Liver (tissue), 3 donors: ENCODE results near the gene TTLL13.

ENCODE experiments used
- JUND ChIP-seq, 2 donors: IDR thresholded peaks; 2 replicates each; pipeline ENCODE4 v1.6.1; 2016; ENCODE audit warnings: antibody characterized with exemption in 2 of 2
- TAF1 ChIP-seq: conservative IDR thresholded peaks from 2 replicates; pipeline ENCODE4 v1.6.1; 2016; ENCODE audit warnings: antibody characterized with exemption, mild to moderate bottlenecking
- YY1 ChIP-seq: IDR thresholded peaks from 2 replicates; pipeline ENCODE4 v1.6.1; 2016; ENCODE audit warnings: antibody characterized with exemption, mild to moderate bottlenecking
- TF ChIP-seq, protein P1 (sequence below): fragments of 150-350 bp; IDR thresholded peaks from 2 replicates; pipeline ENCODE4 v1.5.1; 2017; ENCODE audit warnings: improper control_type of control experiment, low read depth, low read length; ENCODE audit not compliant: missing input control
- TF ChIP-seq, protein P2 (sequence below): IDR thresholded peaks from 2 replicates; pipeline ENCODE4 v1.6.1; 2016; ENCODE audit warnings: antibody characterized with exemption, mild to moderate bottlenecking
- TF ChIP-seq, protein P3 (sequence below): IDR thresholded peaks from 2 replicates; pipeline ENCODE4 v1.6.1; 2016; ENCODE audit warnings: antibody characterized with exemption
- TF ChIP-seq, protein P4 (sequence below): IDR thresholded peaks from 2 replicates; pipeline ENCODE4 v1.6.1; 2016; ENCODE audit warnings: antibody characterized with exemption
- TF ChIP-seq, protein P5 (sequence below): IDR thresholded peaks from 2 replicates; pipeline ENCODE4 v1.6.1; 2016; ENCODE audit warnings: antibody characterized with exemption
- donor health status: healthy.
- donor health status: healthy.

DNA sequence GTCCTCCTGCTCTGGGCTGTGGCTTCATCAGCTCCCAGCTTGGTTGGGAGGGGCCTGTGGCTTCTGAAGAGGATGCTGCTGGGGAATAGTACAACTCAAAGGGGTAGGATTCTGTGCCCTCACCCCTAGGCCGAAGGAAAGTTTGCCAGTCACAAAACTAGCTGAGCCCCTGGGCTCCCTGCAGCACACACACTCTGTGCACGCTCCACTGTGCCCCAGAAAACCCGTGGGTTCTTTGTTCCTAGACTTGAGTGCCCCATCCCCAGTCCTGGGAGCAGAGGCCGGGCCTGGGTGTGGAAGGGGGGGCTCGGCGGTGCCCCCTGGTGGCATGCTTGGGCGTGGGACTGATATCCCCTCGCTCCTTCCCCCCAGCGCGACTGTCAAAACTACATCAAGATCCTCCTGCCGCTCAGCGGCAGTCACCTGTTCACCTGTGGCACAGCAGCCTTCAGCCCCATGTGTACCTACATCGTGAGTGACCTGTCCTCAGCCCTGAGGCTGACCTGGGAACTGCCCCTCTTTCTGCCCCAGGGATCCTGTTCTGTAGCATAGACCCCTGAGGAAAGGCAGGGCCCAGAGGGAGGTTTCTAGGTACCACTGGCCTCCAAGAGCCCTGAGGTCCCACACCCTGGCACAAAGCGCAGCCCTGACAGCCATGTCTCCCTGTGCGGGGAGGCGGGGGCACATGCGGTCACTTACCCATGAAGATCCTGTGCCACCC lies 29.8 kb upstream of the TTLL13 start:
- TF ChIP-seq TAF1 (no peak), JUND (IDR thresholded peaks at IDR 0.05) (no peak), YY1 (no peak)
- TF ChIP-seq, protein P1, sequence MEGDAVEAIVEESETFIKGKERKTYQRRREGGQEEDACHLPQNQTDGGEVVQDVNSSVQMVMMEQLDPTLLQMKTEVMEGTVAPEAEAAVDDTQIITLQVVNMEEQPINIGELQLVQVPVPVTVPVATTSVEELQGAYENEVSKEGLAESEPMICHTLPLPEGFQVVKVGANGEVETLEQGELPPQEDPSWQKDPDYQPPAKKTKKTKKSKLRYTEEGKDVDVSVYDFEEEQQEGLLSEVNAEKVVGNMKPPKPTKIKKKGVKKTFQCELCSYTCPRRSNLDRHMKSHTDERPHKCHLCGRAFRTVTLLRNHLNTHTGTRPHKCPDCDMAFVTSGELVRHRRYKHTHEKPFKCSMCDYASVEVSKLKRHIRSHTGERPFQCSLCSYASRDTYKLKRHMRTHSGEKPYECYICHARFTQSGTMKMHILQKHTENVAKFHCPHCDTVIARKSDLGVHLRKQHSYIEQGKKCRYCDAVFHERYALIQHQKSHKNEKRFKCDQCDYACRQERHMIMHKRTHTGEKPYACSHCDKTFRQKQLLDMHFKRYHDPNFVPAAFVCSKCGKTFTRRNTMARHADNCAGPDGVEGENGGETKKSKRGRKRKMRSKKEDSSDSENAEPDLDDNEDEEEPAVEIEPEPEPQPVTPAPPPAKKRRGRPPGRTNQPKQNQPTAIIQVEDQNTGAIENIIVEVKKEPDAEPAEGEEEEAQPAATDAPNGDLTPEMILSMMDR, result peak; percentile 44
- TF ChIP-seq, protein P2, sequence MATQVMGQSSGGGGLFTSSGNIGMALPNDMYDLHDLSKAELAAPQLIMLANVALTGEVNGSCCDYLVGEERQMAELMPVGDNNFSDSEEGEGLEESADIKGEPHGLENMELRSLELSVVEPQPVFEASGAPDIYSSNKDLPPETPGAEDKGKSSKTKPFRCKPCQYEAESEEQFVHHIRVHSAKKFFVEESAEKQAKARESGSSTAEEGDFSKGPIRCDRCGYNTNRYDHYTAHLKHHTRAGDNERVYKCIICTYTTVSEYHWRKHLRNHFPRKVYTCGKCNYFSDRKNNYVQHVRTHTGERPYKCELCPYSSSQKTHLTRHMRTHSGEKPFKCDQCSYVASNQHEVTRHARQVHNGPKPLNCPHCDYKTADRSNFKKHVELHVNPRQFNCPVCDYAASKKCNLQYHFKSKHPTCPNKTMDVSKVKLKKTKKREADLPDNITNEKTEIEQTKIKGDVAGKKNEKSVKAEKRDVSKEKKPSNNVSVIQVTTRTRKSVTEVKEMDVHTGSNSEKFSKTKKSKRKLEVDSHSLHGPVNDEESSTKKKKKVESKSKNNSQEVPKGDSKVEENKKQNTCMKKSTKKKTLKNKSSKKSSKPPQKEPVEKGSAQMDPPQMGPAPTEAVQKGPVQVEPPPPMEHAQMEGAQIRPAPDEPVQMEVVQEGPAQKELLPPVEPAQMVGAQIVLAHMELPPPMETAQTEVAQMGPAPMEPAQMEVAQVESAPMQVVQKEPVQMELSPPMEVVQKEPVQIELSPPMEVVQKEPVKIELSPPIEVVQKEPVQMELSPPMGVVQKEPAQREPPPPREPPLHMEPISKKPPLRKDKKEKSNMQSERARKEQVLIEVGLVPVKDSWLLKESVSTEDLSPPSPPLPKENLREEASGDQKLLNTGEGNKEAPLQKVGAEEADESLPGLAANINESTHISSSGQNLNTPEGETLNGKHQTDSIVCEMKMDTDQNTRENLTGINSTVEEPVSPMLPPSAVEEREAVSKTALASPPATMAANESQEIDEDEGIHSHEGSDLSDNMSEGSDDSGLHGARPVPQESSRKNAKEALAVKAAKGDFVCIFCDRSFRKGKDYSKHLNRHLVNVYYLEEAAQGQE, result no peak
- TF ChIP-seq, protein P3, sequence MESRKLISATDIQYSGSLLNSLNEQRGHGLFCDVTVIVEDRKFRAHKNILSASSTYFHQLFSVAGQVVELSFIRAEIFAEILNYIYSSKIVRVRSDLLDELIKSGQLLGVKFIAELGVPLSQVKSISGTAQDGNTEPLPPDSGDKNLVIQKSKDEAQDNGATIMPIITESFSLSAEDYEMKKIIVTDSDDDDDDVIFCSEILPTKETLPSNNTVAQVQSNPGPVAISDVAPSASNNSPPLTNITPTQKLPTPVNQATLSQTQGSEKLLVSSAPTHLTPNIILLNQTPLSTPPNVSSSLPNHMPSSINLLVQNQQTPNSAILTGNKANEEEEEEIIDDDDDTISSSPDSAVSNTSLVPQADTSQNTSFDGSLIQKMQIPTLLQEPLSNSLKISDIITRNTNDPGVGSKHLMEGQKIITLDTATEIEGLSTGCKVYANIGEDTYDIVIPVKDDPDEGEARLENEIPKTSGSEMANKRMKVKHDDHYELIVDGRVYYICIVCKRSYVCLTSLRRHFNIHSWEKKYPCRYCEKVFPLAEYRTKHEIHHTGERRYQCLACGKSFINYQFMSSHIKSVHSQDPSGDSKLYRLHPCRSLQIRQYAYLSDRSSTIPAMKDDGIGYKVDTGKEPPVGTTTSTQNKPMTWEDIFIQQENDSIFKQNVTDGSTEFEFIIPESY, result no peak
- TF ChIP-seq, protein P4, sequence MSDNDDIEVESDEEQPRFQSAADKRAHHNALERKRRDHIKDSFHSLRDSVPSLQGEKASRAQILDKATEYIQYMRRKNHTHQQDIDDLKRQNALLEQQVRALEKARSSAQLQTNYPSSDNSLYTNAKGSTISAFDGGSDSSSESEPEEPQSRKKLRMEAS, result no peak
- TF ChIP-seq, protein P5, sequence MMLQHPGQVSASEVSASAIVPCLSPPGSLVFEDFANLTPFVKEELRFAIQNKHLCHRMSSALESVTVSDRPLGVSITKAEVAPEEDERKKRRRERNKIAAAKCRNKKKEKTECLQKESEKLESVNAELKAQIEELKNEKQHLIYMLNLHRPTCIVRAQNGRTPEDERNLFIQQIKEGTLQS, result no peak
